ENCODE results near the gene MRPL20.
"Not testable (repeated sequence)": the region's sequence is repeated elsewhere in the genome, so short reads cannot be mapped to it uniquely, and the experiment has no call there.

Gene MRPL20

GRCh38 chr1:1407636-1408318, 684 bp upstream of the MRPL20 start:
- no peaks in the 10 kb centered on the region for H3F3A ChIP-seq (ENCODE audit: insufficient read depth, low read length)
- H3K4me2 ChIP-seq (ENCODE audit: low read length): peak overlapping the region; percentile 70
- peaks cover 27% of the 10 kb centered on the region for H3K79me2 ChIP-seq (ENCODE audit: insufficient read depth, low read length)
- H3K27ac ChIP-seq (ENCODE audit: low read depth, low read length, poor library complexity, severe bottlenecking): no peak overlapping the region
- peaks cover 50% of the 10 kb centered on the region for H3K36me3 ChIP-seq (ENCODE audit: insufficient read depth, low read length)
- peaks cover 21% of the 10 kb centered on the region for H3K4me1 ChIP-seq (ENCODE audit: insufficient read depth, low read length, severe bottlenecking)
- peak overlapping the region; percentile 86 for H3K9ac ChIP-seq (ENCODE audit: low read length)
- H4K20me1 ChIP-seq (ENCODE audit: insufficient read depth, low read length): no peaks in the 10 kb centered on the region
- H3K9me3 ChIP-seq (ENCODE audit: low read length): peaks cover 7% of the 10 kb centered on the region; the same call in 1 of the 2 replicates
- no peaks in the 10 kb centered on the region for H3K9me2 ChIP-seq (ENCODE audit: low read depth, low read length)
- no peak for TF ChIP-seq CTCF (IDR thresholded peaks at IDR 0.05; ENCODE audit: low read length)
- no peak for TF ChIP-seq EZH2 (IDR thresholded peaks at IDR 0.05; ENCODE audit: borderline replicate concordance, low read length)
- no peaks in the 10 kb centered on the region for H3K27me3 ChIP-seq (ENCODE audit: insufficient read depth, low read length)
- no peak overlapping the region for H2AFZ ChIP-seq (ENCODE audit: low read length)
- H3K4me3 ChIP-seq (ENCODE audit: low read depth, low read length, poor library complexity, severe bottlenecking): peak overlapping the region; percentile 78

- peaks cover 65% of the 10 kb centered on the region for H3K36me3 ChIP-seq (ENCODE audit: insufficient read depth, low read length)
- H3K4me1 ChIP-seq (ENCODE audit: insufficient read depth, low read length, severe bottlenecking): peaks cover 27% of the 10 kb centered on the region
- peak overlapping the region; percentile 86 for H3K9ac ChIP-seq (ENCODE audit: low read length)
- no peaks in the 10 kb centered on the region for H3F3A ChIP-seq (ENCODE audit: insufficient read depth, low read length)
- peak overlapping the region; percentile 13 for H3K27ac ChIP-seq (ENCODE audit: low read depth, low read length, poor library complexity, severe bottlenecking)
- peak overlapping the region; percentile 96 for H3K4me2 ChIP-seq (ENCODE audit: low read length)
- H3K9me2 ChIP-seq (ENCODE audit: low read depth, low read length): no peaks in the 10 kb centered on the region
- no peaks in the 10 kb centered on the region for H3K9me3 ChIP-seq (ENCODE audit: low read length)
- no peaks in the 10 kb centered on the region for H3K27me3 ChIP-seq (ENCODE audit: insufficient read depth, low read length)
- TF ChIP-seq CTCF (IDR thresholded peaks at IDR 0.05; ENCODE audit: low read length) (no peak), EZH2 (IDR thresholded peaks at IDR 0.05; ENCODE audit: borderline replicate concordance, low read length) (no peak)
- no peaks in the 10 kb centered on the region for H4K20me1 ChIP-seq (ENCODE audit: insufficient read depth, low read length)
- no peak overlapping the region for H2AFZ ChIP-seq (ENCODE audit: low read length)
- H3K4me3 ChIP-seq (ENCODE audit: low read depth, low read length, poor library complexity, severe bottlenecking): peak overlapping the region; percentile 78
- H3K79me2 ChIP-seq (ENCODE audit: insufficient read depth, low read length): peaks cover 27% of the 10 kb centered on the region
These were observed 832 bp downstream of the MRPL20 start for GRCh38 chr1:1406101-1406820.

GRCh38 chr1:1403653-1404052, 3.4 kb downstream of the MRPL20 start:
- H3K4me3 ChIP-seq (ENCODE audit: low read depth, low read length, poor library complexity, severe bottlenecking): no peak overlapping the region
- no peaks in the 10 kb centered on the region for H3K9me3 ChIP-seq (ENCODE audit: low read length)
- TF ChIP-seq CTCF (IDR thresholded peaks at IDR 0.05; ENCODE audit: low read length): no peak
- TF ChIP-seq EZH2 (IDR thresholded peaks at IDR 0.05; ENCODE audit: borderline replicate concordance, low read length): no peak
- H3K27me3 ChIP-seq (ENCODE audit: insufficient read depth, low read length): no peaks in the 10 kb centered on the region
- H3K4me2 ChIP-seq (ENCODE audit: low read length): no peak overlapping the region
- H4K20me1 ChIP-seq (ENCODE audit: insufficient read depth, low read length): no peaks in the 10 kb centered on the region
- no peak overlapping the region for H3K27ac ChIP-seq (ENCODE audit: low read depth, low read length, poor library complexity, severe bottlenecking)
- peaks cover 70% of the 10 kb centered on the region for H3K36me3 ChIP-seq (ENCODE audit: insufficient read depth, low read length)
- H3K9ac ChIP-seq (ENCODE audit: low read length): no peak overlapping the region
- peaks cover 40% of the 10 kb centered on the region for H3K4me1 ChIP-seq (ENCODE audit: insufficient read depth, low read length, severe bottlenecking)
- H3K9me2 ChIP-seq (ENCODE audit: low read depth, low read length): no peaks in the 10 kb centered on the region
- H2AFZ ChIP-seq (ENCODE audit: low read length): no peak overlapping the region
- H3K79me2 ChIP-seq (ENCODE audit: insufficient read depth, low read length): peaks cover 36% of the 10 kb centered on the region
- H3F3A ChIP-seq (ENCODE audit: insufficient read depth, low read length): no peaks in the 10 kb centered on the region

- H2AFZ ChIP-seq (ENCODE audit: low read length); H3K4me3 ChIP-seq (ENCODE audit: low read depth, low read length, poor library complexity, severe bottlenecking); H3K4me2 ChIP-seq (ENCODE audit: low read length); H3K9me3 ChIP-seq (ENCODE audit: low read length); H3K9ac ChIP-seq (ENCODE audit: low read length); H4K20me1 ChIP-seq (ENCODE audit: insufficient read depth, low read length); H3K9me2 ChIP-seq (ENCODE audit: low read depth, low read length); H3F3A ChIP-seq (ENCODE audit: insufficient read depth, low read length); H3K27me3 ChIP-seq (ENCODE audit: insufficient read depth, low read length); H3K27ac ChIP-seq (ENCODE audit: low read depth, low read length, poor library complexity, severe bottlenecking): not testable (repeated sequence)
- H3K36me3 ChIP-seq (ENCODE audit: insufficient read depth, low read length): peaks cover 71% of the 10 kb centered on the region
- H3K79me2 ChIP-seq (ENCODE audit: insufficient read depth, low read length): peaks cover 38% of the 10 kb centered on the region
- peaks cover 38% of the 10 kb centered on the region for H3K4me1 ChIP-seq (ENCODE audit: insufficient read depth, low read length, severe bottlenecking)
These were observed 4.1 kb downstream of the MRPL20 start for GRCh38 chr1:1402901-1403392.

Data from OCI-LY1 (cell line).